ENCODE data around the gene FCRL6.

GRCh38 chr1:159763686-159764085 lies 38.5 kb upstream of the FCRL6 start:
- TF ChIP-seq, protein P1, sequence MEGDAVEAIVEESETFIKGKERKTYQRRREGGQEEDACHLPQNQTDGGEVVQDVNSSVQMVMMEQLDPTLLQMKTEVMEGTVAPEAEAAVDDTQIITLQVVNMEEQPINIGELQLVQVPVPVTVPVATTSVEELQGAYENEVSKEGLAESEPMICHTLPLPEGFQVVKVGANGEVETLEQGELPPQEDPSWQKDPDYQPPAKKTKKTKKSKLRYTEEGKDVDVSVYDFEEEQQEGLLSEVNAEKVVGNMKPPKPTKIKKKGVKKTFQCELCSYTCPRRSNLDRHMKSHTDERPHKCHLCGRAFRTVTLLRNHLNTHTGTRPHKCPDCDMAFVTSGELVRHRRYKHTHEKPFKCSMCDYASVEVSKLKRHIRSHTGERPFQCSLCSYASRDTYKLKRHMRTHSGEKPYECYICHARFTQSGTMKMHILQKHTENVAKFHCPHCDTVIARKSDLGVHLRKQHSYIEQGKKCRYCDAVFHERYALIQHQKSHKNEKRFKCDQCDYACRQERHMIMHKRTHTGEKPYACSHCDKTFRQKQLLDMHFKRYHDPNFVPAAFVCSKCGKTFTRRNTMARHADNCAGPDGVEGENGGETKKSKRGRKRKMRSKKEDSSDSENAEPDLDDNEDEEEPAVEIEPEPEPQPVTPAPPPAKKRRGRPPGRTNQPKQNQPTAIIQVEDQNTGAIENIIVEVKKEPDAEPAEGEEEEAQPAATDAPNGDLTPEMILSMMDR (IDR thresholded peaks at IDR 0.05), result no peak
- TF ChIP-seq POLR2AphosphoS5 (IDR thresholded peaks at IDR 0.05; ENCODE audit: low read depth, low read length), result no peak
- no peak for TF ChIP-seq SIN3A (IDR thresholded peaks at IDR 0.05; ENCODE audit: borderline replicate concordance, insufficient read depth, low read depth, low read length)
- TF ChIP-seq REST (IDR thresholded peaks at IDR 0.05; ENCODE audit: insufficient read depth in 1 of 2, low read depth in 2 of 2, low read length in 1 of 2), result no peak
- no peak for TF ChIP-seq TCF7L2 (IDR thresholded peaks at IDR 0.05; ENCODE audit: low read depth, low read length)
